ENCODE results near the gene RAB37. TPM values are rescaled to one million over a fixed set of nuclear protein-coding genes. Genes with fewer than 3 reads are reported as not detected.

The RAB37 gene
- total and polyA plus RNA-seq, 9 of the 15 experiments (the other 6 are each of a cell fraction or from before 2014, with no cell fraction given): 0.03 to 0.27 (median 0.11) TPM; not detected in 4

DNA sequence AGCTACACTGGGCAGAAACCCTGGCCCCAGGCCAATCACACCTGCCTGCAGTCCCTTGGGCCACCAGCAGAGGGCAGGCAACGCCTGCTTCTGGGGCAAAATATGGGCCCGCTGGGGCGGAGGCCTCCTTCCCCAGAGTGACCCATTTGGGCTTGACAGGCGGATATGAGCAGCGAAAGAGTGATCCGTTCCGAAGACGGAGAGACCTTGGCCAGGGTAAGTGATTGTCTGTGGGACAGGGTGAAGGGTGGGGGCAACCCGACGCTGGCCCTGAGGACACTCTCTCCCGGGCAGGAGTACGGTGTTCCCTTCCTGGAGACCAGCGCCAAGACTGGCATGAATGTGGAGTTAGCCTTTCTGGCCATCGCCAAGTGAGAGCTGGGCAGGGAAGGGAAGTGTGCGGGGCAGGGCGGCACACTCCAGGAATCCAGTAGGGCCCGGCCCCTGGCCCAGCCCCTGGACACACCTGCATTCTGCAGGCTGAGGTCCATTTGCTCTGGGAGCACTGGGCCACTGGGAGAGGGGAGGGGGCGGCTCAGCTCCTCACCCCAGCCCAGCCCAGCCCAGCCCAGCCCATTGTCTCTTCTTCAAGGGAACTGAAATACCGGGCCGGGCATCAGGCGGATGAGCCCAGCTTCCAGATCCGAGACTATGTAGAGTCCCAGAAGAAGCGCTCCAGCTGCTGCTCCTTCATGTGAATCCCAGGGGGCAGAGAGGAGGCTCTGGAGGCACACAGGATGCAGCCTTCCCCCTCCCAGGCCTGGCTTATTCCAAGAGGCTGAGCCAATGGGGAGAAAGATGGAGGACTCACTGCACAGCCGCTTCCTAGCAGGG lies 7.9 kb downstream of the RAB37 start (continued):
- TF ChIP-seq, protein P1, sequence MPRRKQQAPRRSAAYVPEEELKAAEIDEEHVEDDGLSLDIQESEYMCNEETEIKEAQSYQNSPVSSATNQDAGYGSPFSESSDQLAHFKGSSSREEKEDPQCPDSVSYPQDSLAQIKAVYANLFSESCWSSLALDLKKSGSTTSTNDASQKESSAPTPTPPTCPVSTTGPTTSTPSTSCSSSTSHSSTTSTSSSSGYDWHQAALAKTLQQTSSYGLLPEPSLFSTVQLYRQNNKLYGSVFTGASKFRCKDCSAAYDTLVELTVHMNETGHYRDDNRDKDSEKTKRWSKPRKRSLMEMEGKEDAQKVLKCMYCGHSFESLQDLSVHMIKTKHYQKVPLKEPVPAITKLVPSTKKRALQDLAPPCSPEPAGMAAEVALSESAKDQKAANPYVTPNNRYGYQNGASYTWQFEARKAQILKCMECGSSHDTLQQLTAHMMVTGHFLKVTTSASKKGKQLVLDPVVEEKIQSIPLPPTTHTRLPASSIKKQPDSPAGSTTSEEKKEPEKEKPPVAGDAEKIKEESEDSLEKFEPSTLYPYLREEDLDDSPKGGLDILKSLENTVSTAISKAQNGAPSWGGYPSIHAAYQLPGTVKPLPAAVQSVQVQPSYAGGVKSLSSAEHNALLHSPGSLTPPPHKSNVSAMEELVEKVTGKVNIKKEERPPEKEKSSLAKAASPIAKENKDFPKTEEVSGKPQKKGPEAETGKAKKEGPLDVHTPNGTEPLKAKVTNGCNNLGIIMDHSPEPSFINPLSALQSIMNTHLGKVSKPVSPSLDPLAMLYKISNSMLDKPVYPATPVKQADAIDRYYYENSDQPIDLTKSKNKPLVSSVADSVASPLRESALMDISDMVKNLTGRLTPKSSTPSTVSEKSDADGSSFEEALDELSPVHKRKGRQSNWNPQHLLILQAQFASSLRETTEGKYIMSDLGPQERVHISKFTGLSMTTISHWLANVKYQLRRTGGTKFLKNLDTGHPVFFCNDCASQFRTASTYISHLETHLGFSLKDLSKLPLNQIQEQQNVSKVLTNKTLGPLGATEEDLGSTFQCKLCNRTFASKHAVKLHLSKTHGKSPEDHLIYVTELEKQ (CRISPR knock-in tag; IDR thresholded peaks at IDR 0.05): no peak
- TF ChIP-seq ILF3 (IDR thresholded peaks at IDR 0.05; ENCODE audit: borderline replicate concordance): no peak
- TF ChIP-seq EP400 (IDR thresholded peaks at IDR 0.05): no peak
- no peak for TF ChIP-seq ZNF436 (CRISPR knock-in tag; IDR thresholded peaks at IDR 0.05)
- no peak for TF ChIP-seq FOXK1 (CRISPR knock-in tag; IDR thresholded peaks at IDR 0.05; ENCODE audit: borderline replicate concordance)
- TF ChIP-seq, protein P2, sequence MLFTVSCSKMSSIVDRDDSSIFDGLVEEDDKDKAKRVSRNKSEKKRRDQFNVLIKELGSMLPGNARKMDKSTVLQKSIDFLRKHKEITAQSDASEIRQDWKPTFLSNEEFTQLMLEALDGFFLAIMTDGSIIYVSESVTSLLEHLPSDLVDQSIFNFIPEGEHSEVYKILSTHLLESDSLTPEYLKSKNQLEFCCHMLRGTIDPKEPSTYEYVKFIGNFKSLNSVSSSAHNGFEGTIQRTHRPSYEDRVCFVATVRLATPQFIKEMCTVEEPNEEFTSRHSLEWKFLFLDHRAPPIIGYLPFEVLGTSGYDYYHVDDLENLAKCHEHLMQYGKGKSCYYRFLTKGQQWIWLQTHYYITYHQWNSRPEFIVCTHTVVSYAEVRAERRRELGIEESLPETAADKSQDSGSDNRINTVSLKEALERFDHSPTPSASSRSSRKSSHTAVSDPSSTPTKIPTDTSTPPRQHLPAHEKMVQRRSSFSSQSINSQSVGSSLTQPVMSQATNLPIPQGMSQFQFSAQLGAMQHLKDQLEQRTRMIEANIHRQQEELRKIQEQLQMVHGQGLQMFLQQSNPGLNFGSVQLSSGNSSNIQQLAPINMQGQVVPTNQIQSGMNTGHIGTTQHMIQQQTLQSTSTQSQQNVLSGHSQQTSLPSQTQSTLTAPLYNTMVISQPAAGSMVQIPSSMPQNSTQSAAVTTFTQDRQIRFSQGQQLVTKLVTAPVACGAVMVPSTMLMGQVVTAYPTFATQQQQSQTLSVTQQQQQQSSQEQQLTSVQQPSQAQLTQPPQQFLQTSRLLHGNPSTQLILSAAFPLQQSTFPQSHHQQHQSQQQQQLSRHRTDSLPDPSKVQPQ (CRISPR knock-in tag; IDR thresholded peaks at IDR 0.05; ENCODE audit: borderline replicate concordance): no peak
- TF ChIP-seq POLR2AphosphoS5 (IDR thresholded peaks at IDR 0.05; ENCODE audit: control insufficient read depth, insufficient read depth, low read depth, low read length): no peak
- TF ChIP-seq ETV1 (tag; conservative IDR thresholded peaks at IDR 0.05; ENCODE audit: low read depth): no peak
- TF ChIP-seq, protein P3, sequence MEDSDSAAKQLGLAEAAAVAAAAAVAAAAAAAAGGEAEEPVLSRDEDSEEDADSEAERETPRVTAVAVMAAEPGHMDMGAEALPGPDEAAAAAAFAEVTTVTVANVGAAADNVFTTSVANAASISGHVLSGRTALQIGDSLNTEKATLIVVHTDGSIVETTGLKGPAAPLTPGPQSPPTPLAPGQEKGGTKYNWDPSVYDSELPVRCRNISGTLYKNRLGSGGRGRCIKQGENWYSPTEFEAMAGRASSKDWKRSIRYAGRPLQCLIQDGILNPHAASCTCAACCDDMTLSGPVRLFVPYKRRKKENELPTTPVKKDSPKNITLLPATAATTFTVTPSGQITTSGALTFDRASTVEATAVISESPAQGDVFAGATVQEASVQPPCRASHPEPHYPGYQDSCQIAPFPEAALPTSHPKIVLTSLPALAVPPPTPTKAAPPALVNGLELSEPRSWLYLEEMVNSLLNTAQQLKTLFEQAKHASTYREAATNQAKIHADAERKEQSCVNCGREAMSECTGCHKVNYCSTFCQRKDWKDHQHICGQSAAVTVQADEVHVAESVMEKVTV (CRISPR knock-in tag; IDR thresholded peaks at IDR 0.05): peak; percentile 91
- no peak for TF ChIP-seq FOXJ3 (CRISPR knock-in tag; IDR thresholded peaks at IDR 0.05)
- TF ChIP-seq, protein P4, sequence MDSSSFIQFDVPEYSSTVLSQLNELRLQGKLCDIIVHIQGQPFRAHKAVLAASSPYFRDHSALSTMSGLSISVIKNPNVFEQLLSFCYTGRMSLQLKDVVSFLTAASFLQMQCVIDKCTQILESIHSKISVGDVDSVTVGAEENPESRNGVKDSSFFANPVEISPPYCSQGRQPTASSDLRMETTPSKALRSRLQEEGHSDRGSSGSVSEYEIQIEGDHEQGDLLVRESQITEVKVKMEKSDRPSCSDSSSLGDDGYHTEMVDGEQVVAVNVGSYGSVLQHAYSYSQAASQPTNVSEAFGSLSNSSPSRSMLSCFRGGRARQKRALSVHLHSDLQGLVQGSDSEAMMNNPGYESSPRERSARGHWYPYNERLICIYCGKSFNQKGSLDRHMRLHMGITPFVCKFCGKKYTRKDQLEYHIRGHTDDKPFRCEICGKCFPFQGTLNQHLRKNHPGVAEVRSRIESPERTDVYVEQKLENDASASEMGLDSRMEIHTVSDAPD (CRISPR knock-in tag; IDR thresholded peaks at IDR 0.05): no peak
- TF ChIP-seq, protein P5, sequence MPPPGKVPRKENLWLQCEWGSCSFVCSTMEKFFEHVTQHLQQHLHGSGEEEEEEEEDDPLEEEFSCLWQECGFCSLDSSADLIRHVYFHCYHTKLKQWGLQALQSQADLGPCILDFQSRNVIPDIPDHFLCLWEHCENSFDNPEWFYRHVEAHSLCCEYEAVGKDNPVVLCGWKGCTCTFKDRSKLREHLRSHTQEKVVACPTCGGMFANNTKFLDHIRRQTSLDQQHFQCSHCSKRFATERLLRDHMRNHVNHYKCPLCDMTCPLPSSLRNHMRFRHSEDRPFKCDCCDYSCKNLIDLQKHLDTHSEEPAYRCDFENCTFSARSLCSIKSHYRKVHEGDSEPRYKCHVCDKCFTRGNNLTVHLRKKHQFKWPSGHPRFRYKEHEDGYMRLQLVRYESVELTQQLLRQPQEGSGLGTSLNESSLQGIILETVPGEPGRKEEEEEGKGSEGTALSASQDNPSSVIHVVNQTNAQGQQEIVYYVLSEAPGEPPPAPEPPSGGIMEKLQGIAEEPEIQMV (tag; conservative IDR thresholded peaks at IDR 0.05; ENCODE audit: low read depth): no peak
- no peak for TF ChIP-seq RFX5 (IDR thresholded peaks at IDR 0.05; ENCODE audit: low read depth, low read length)
- no peak for TF ChIP-seq HMG20A (CRISPR knock-in tag; conservative IDR thresholded peaks at IDR 0.05)
- no peak for TF ChIP-seq HNRNPLL (IDR thresholded peaks at IDR 0.05; ENCODE audit: low read depth, low read length, poor library complexity, severe bottlenecking)

All from K562 (cell line).